Measurements from ENCODE around the gene ADGRF5.
"Not testable (repeated sequence)": the region's sequence is repeated elsewhere in the genome, so short reads cannot be mapped to it uniquely, and the experiment has no call there.

ADGRF5 gene

DNA sequence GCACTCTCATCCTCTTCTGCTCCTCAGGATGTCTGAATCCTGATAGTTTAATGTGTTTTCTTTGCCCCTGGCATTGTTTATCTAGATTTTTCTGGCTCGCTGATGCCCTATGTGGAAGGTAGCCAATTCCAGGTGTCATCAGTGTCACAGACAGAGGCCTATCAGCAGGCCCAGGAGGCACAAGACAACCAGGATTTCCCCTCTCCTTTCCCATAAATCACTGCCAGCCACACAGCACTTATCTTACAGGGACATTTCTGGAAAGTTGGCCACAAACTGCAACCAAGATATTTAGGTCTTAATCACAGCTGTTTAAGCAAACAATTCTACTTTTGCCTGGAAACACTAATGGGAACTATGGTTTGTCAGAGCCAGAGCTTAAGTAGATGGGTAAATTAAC is 28.1 kb downstream of the ADGRF5 start:
- DNase-seq: no peak

DNA sequence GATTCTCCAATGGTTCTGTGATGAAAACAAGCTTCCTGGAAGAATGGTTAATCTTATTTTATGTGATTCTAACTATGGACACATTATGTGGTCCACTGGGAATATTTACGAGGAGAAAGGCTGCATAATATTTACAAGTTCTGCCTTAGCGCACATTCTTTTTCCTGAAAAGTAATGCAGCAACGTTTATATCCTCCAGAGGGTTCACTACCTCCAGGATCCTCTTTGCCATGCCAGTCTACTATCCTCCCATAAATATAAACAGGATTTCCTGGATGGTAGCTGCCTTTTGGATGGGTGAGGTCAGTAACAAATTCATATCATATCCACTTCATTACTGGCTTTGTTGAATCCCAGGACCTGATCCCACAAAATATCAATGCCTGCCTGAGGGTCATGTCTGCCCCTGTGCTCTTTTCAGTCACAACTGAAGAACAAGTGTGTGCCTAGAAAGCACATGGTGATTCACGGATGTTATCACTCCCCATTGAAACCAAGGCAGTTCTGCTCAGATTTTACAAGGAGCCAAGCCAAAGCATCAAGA is 30.4 kb downstream of the ADGRF5 start:
- DNase-seq: no peak

DNA sequence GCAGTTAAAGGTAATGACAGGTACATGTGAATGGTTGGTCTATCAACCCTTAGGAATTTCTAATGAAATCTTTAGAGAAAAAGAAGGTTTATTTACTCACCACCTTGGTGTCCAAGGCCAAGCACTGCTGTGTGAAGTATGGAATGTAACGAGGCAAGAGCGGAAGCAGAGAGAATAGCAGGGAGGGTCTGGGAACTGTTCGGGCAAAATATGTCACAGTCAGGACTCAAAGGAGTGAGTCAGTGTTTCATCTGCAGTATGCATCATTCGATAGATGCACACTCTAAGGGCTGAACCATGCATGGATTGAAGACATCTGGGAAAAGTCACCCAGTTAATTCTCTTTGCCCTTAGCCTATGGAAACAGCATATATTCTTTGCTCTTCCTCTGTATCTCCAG is 33.2 kb downstream of the ADGRF5 start:
- DNase-seq: no peak

DNA sequence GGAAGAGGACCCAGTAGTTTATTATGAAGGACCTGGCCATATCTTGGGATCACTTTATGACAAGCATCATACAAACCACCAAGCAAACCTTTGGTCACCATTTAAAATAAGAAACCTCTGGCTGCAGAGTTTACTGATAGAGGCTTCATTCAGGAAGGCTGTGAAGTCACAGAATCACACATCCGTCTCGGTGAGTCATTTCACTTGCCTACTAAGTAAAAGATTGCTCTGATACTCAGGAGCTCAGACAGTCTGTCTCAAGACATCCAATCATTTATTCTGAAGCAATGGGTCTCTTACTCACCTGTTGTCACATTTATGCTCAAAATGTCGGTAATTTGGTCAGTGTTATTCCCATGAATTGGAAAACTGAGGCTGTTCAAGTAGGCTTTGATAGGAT is 33.7 kb downstream of the ADGRF5 start:
- DNase-seq: no peak

DNA sequence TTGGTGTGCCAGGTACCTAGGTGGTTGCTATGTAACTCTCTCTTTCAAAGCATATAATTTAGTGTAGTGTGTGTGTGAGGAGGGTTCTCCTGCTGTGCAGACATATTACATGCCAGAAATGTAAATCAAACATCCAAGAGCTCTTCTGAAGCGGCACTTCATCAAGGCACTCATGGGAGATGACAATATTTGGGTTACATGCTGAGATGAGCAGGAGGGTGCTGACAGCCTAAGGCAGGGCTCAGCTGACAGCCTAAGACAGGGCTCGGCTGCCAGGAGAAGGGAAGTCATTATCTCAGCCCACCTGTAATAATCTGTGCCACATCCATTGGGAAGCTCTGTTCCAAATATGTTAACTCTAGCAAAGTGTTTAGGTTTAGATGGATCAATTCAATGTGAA is 39.1 kb downstream of the ADGRF5 start:
- no peak for DNase-seq

DNA sequence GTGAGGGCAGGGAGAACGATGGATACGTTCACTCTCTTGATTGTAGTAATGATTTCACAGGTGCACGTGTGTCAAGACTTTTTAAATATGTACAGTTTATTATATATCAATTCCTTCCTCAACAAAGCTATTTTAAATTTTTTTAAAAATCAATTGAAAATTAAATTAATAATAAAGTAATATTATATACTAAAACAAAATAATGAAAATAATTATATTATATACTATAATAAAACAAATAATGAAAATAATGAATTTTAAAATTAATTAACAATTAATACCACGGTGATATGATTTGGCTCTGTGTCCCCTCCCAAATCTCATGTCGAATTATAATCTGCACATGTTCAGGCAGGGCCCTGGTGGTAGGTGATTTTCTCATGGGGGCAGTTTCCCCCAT is 42.7 kb downstream of the ADGRF5 start:
- DNase-seq: no peak

DNA sequence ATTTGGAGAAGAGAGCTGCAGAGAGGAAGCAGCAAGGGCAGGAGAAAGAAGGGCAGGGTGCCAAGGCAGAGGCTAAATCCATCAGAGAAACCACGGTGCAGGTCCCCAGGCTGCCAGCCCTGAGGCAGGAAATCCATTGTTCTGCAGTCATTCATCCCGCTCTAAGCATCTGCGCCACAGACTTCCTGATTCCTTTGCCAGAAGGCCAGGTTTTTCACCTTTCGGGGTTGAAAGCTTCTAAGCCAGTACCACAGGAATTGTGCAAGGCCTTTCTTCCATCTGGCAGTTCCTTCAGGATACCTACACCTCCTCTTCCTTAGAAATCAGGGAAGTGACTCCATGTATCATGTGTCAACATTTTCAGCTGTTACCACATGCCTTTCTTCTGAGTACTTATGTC is 45.6 kb downstream of the ADGRF5 start:
- DNase-seq: no peak

DNA sequence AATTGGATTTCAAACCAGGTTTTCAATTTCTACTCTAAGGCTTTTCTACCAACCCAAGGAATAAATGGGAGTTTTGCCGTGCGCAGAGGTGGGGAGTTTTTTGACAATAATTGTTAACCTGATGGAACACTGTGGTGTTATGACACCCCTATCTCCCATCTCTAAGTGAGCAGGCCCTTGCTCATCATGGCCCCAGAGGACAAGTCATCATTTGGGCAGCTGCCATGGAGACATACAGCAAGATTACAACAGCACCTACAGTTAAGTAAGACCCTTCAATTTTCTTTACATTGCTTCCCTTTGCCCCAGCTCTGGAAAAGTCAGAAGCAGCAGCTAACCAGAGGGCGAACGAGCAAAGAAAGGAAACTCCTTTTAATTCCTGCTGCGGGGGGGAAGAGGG is 54.3 kb downstream of the ADGRF5 start:
- no peak for DNase-seq

DNA sequence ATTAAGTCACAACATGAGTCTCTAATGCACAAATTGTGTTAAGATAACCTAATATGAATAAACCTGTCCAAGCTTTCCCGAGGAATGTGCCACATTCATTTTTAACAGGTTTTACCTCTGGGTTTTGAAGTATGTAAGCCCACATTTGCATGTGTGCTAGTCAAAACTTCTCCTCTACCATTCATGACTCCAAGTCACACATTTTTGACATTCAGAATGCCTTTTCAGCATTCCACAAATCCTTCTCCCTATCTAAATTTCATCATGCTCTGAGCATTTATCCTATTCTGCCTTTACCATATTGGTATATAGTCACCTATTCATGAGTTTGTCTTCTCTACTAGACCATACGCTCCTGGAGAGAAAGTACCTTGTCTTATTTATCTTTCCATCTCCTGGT is 56.5 kb downstream of the ADGRF5 start:
- no peak for DNase-seq

DNA sequence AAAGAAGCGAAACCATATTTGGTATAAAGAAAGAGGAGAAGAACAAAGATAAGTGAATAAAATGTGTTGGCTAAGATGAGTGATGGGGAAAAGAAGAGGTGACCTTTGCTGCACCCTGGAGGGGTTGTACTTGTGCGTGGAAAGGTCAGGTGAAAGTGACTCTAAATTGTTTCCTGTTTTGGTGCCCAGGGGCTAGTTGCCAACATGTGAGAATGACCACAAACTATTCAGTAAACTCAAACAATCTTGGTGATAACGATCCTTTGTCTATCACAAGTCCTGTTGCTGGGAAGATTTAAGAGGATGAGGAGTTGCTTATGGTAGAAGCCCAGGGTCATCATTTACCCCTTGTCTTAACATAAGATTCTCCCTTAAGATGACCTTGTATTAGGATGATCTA is 57.9 kb downstream of the ADGRF5 start:
- DNase-seq: no peak

DNA sequence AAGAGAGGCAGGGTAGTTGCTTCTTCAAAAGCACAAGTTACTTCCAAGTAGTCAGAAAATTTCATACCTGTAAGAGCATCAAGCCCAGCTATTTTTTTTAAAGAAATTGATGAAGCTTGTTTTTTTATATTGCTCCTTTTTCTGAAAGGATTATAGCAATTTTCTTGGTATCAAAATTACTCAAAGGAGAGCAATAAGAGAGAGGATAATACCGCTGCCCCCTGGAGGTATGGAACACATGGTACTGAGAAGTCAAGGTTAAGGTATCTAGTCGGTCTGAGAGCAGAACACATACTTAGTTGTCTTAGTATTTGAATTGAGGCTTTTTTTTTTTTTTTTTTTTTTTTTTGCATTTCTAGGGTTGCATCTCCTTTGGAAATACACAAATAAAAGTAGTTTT is 59.4 kb downstream of the ADGRF5 start:
- no peak for DNase-seq

DNA sequence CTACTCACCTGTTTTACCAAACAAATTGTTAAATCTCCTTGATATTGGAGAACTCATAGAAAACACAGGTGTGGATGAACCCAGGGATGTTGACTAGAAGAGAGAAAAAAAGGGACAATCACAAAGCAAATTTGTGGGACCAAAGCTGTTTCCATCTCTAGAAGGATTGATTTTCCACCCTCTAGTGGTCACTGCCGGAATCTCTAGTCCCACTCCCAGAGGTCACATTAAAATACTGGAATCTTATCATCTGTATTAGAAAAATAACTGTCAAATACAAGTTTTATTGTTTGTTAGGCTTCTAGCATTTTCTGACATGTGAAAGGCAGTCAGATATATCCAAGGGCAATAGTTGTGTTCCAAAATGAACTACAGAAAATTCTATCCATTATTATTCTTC is 65.8 kb downstream of the ADGRF5 start:
- DNase-seq: peak in 1 of 2 experiments; percentile 9

DNA sequence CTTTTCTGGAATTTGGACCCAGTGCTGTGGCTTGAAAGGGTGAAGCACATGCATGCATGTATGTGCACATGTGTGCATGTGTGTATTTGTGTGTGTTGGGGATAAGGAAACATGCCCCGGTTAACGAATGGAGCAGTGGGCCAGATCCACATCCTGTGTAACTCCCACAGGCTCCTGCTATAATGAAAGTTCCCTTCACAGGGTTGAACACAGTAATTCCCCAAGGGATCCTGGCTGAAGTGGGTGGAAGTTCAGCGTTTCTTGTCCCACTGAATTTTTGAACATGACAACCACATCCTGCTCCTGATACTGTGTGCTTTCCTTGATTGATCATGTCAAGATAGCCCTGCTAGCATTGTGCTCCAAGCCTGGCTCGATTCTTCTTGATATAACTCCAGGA is 70.2 kb downstream of the ADGRF5 start:
- DNase-seq: not testable (repeated sequence)

DNA sequence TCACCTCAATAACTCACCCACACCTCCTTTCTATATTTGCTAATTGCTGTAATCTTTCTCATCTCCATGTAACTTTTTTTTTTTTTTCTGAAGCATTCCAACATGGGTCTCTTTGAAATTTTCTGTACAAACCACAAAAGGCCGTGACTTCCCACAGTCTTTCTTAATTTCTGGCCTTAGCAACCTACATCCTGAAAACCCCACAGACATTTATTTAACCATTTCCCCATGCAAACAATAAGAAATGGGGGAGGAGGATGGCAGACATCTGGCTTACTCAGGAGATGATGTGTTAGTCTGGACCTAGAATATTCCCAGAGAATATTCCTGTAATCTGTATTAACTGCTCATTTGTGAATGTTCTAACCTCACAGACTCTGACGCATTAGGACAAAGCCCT is 70.9 kb downstream of the ADGRF5 start:
- no peak for DNase-seq

DNA sequence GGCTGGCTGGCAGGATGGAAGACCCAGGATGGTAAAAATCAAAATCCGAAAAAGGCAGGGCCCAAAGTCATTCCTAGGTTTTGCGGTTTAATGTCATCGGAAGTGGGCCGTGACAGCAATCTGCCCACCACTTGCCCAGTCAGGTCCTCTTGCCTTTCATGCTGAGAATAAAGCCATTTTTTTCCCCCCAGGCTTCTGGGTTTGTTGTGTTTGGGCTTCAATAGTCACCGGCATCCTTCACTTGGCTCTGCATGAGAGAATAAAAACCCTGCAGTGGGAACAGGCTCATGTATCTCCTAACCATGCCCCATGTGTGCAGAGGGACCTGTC is 72.4 kb downstream of the ADGRF5 start:
- DNase-seq: no peak

DNA sequence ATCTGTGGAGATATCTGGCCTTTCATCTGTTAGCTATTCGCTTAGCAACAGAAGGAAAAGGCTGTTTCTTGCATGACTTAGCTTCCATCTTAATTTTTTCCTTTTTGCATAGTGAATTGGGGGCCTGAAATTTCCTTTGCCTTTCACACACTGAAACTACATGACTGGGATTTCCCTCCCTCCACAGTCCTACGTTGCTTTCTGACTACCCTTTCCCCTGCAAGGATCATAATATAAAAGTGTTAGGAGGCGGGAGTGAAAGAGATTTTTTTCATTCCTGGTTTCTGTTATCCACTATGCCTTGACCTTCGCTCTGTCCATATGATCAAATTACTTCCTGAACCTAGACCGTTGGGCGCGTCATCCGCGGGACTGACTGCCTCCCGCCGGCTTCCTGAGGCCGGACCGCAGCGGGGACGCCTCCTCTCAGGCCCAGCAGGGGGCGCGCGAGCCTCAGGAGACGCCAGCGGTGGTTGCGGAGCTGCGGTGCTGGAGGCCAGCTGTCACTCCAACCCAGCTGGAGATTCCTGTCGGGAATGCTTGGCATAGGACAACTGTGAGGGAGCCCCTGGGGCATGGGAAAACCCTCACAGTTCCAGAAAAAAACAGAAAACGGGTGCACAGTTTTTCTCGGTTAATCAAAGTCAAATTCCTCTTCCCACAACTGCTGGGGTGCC is 72.9 kb downstream of the ADGRF5 start:
- DNase-seq: peak; percentile 36 to 63

DNA sequence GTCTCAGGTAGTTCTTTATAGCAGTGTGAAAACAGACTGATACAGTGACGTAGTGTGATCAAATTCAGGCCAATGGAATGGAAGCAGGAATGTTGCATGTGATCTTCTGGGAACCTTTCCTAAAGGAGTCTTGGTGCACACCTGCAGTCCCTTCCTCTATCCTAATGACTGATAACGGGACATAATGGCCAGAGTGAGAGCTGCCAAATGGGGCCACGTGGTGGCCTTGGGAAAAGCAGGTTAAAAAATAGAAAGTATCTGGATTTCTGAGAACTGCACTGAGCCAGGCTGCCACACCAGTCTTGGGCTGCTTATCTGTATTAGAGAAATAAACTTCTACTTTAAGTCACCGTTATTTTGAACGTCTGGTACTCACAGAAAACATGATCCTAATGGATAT is 76.6 kb downstream of the ADGRF5 start:
- DNase-seq: no peak

DNA sequence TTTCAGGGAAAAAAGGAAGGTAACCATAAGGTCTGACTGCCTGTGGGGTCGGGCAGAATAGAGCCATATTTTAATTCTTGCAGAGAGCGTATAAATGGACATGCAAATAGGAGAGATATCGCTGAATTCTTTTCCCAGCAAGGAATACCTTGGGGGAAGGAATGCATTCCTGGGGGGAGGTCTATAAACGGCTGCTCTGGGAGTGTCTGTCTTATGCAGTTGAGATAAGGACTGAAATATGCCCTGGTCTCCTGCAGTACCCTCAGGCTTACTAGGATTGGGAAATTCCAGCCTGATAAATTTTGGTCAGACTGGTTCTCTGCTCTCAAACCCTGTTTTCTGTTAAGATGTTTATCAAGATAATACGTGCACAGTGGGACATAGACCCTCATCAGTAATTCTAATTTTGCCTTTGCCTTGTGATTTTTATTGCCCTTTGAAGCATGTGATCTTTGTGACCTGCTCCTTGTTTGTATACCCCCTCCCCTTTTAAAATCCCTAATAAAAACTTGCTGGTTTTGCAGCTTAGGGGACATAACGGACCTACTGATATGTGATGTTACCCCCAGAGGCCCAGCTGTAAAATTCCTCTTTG is 79.4 kb downstream of the ADGRF5 start:
- DNase-seq: not testable (repeated sequence)

DNA sequence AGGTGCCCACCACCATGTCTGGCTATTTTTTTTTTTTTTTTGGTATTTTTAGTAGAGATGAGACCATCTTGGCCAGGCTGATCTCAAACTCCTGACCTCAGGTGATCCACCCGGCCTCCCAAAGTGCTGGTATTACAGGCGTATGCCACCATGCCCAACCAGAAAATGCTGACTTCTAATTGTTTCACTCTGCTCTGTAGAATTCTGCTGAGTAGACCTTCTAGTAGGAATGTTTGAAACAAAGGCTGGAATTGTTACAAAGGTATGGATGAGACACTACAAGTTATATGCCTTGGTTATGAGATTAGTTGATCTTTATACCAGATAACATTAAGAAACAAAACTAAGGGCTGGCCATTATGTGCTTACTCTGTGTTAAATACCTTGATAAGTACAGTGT is 83.7 kb downstream of the ADGRF5 start:
- DNase-seq: no peak

DNA sequence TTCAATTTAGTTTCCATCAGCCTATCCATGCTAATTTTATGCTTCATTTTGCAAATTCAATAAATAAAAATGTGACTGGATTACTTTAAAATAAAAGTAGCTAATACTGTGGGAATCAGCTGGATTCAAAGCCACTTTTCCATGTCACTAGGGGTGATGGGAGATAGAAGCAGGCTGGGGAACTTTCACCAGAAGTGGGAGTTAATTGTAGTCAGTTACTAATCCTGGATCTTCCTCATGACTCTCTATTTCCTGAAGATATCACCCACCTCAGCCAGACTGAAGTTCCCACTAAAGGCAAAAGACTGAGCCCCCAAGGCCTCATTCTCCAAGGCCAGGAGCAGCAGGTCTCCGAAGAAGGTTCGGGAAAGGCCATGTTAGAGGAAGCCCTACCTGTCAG is 86.7 kb downstream of the ADGRF5 start:
- not testable (repeated sequence) for DNase-seq

DNA sequence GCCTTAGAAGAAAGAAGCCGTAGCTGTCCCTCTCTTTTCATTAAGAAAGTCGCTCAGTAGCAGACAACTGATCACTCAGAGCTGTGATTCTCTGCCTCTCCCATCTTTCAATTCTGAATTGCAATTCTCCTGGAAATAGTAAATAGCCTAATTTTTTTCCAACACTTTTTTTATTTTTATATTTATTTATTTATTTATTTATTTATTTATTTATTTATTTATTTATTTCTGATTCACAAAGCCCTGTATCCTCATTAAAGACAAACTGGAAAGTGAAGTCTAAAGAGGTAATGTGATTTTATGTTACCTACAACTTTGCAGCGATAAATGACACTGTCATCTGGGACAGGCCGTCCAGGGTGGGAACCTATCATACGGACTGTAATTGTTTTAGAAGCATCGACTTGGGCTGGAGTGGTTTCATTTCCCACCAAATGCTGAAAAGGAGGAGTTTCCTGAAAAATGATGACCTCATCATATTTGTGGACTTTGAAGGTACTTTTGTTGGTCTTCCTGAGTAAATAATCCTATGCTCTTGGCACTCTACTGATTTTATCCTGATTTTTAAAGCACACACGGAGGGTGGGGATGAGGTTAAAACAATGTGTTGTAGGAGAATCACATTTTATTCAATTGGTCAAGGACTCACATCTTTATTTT is 87.4 kb downstream of the ADGRF5 start:
- not testable (repeated sequence) for DNase-seq

DNA sequence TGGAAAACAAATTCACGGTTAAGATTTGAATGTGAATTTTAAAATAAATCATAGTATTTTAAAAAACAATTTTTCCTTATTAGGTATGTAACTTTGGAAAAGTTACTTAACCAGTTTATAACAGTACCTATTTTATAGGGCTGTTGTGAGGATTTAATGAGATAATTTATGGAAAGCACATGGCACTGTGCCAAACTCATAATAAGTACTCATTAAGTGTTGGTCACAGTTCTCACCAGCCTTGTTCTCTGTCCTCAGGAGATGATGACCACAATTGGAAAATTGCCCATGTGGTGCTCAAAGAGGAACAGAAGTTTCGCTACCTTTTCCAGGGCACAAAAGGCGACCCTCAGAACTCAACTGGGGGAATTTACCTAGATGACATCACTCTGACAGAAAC is 88.9 kb downstream of the ADGRF5 start:
- no peak for DNase-seq

DNA sequence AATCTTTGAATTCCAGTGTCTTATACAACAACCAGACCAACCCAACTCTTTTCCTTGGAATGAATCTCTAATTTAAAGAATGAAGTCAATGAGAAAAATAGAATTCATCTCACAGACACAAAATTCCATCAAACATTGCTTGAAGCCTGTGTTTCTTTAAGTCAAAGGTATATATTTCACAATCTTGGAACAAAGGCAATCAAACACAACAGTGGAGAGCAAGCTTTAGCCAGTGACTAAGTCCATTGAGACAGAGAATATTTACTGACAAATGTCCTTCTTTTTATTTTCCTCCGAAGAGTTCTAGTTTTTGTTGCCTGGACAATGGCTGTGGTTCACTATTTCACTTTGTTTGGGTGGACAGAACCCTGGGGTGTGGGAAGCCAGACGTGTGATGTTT is 92.8 kb downstream of the ADGRF5 start:
- DNase-seq: no peak

DNA sequence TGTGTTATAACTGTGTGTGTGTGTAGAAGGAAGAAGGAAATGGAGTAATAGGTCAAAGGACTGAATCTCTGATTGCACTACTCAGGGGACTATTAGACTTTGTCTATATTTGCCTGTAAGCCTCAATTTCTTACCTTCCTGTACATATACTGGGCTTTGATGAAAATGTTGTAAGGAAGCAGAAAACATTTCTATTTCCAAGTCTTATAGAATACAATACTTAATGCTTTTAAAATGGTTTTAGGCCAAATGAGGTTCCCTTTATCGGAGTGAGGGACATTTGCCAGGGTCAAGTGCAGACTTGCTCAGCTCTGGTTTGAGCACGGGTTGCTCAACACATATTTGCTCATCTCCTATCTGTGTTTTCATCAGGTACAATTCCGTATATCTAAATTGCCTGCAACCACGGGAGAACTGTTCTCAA is 100.3 kb downstream of the ADGRF5 start:
- DNase-seq: no peak

All from stimulated activated CD4-positive, alpha-beta T cell treated with anti-CD3 and anti-CD28 coated beads, Interleukin-4, amount 100 ng/mL, for 4 hours (primary cell).